ENCODE results near the gene CHST9.

DNA sequence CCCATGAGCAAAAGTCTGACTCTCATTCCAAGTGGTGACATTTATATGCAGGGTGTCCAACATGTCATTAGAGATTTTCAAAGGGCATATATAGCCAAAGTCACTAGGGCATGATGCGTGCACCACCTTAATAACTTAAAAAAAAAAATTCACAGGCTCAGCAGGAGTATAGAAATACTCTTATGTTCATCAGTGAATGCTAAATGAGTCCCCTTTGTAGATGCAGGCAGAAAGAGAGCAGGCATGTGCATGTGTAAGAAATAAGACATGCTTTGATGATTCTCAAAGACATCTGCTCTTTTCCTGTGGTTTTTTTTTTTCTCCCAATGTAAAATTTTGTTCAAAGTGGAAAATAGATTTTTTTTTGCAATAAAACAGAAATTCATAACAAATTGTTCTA lies 207.3 kb downstream of the CHST9 start:
- TF ChIP-seq, protein P1, sequence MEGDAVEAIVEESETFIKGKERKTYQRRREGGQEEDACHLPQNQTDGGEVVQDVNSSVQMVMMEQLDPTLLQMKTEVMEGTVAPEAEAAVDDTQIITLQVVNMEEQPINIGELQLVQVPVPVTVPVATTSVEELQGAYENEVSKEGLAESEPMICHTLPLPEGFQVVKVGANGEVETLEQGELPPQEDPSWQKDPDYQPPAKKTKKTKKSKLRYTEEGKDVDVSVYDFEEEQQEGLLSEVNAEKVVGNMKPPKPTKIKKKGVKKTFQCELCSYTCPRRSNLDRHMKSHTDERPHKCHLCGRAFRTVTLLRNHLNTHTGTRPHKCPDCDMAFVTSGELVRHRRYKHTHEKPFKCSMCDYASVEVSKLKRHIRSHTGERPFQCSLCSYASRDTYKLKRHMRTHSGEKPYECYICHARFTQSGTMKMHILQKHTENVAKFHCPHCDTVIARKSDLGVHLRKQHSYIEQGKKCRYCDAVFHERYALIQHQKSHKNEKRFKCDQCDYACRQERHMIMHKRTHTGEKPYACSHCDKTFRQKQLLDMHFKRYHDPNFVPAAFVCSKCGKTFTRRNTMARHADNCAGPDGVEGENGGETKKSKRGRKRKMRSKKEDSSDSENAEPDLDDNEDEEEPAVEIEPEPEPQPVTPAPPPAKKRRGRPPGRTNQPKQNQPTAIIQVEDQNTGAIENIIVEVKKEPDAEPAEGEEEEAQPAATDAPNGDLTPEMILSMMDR (IDR thresholded peaks at IDR 0.05) = no peak
- no peak for TF ChIP-seq POLR2A (IDR thresholded peaks at IDR 0.05)
